ENCODE data around the gene ANKRD55.
"Not testable (repeated sequence)": the region's sequence is repeated elsewhere in the genome, so short reads cannot be mapped to it uniquely, and the experiment has no call there.

ANKRD55 gene

DNA sequence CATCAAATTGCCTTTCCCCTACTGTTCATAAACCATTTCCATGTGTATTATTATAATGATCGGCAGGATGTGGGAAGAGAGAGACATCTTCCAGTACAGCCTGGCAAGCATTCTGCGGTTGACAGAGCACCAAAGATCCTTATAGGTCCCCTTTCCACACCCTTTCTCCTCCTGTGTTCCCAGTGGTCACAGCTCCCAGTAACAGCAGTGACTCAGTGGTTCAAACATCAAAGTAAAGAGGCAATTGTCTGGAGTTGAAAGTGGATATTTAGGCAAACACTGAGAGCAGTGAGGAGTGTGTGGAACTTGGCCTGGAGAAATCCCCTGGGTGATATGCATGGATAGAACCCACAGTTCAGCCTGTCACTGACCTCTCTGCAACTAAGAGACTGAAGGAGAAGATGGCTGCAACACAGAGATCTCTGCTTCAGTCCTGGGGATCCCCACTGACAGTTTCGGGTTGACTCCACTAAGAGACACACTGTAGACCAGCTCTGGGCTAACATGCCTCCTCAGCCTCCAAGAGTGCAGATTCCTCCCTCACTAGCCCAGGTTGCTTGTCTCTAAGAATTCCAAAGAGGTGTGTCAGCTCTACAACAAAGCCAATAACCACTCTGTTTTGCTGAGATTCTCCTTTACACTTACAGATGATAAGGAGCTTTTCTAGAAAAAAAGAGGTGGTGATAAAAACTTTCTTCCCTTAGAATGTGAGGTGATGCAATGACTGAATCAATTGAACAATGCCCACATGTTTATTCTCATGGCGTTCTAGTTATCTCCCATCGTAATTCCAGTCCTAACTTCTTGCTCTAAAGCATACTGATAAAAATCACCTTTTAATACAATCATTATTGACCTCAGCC lies 143.9 kb downstream of the ANKRD55 start:
- no peak for DNase-seq (ENCODE audit: insufficient read length, low spot score)
- FAIRE-seq = peak; percentile 89

DNA sequence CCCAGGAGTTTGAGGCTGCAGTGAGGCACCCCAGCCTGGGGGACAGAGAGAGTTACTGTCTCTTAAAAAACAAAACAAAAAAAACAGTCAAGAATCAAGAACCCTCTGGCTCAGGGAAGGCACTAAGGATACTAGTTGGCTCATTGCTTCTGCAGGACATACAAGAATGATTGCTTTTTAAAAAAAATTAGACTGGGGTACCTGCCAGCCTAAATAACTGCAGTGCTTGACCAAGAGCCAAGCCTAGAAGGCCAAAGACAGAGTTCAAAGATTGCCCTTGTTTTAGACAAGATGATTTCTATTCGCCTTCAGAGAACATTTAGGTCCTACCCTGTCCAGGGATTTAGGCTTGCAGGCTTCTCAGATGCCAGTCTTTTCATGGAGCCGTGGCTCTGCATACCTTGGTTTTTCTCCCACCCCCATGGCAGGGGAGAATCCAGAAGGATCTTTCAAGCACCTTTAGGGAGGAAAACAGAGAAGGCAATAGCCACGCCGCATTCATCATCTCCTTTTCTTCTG lies 144.6 kb downstream of the ANKRD55 start:
- FAIRE-seq (no peak), DNase-seq (ENCODE audit: insufficient read length, low spot score) (no peak)

DNA sequence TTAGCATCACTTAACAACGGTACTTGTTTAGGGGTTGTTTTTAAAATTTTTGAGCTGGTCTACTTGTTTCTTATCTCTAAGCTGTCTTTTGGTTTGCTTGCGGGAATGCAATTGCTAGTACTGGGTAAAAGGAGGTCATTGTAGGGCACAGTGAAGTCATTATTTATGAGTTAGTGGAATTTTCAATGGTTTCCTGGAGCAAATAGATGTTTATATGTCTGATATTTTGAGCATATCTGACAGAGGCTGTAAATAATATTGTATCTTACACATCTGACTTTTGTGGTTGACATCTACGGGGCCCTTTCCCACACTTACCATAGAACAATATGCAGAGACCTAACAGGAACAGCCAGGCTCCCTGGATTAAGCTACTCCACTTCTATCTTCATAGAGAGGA lies 147.9 kb downstream of the ANKRD55 start:
- FAIRE-seq = no peak
- DNase-seq (ENCODE audit: insufficient read length, low spot score) = no peak

DNA sequence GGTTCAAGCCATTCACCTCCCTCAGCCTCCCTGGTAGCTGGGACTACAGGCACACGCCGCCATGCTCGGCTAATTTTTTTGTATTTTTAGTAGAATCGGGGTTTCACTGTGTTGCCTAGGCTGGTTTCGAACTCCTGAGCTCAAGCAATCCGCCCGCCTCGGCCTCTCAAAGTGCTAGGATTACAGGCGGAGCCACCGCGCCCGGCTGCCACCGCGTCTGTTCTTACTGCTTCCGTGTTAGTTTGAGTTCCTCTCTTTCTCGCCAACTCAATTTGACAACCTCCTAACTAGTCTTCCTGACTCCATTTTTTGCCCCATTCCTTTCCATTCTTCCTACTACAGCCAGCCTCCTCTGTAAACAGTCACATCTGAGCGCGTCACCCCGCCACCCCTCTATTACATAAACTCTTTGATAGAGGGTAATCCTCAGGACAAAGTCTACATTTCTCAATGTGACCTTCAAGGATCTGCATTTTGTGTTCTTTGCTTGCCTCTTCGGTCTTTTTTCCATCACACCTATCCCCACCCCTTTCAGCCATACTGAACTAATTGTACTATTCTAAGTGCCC lies 149.8 kb downstream of the ANKRD55 start:
- FAIRE-seq (no peak), DNase-seq (ENCODE audit: insufficient read length, low spot score) (no peak)

DNA sequence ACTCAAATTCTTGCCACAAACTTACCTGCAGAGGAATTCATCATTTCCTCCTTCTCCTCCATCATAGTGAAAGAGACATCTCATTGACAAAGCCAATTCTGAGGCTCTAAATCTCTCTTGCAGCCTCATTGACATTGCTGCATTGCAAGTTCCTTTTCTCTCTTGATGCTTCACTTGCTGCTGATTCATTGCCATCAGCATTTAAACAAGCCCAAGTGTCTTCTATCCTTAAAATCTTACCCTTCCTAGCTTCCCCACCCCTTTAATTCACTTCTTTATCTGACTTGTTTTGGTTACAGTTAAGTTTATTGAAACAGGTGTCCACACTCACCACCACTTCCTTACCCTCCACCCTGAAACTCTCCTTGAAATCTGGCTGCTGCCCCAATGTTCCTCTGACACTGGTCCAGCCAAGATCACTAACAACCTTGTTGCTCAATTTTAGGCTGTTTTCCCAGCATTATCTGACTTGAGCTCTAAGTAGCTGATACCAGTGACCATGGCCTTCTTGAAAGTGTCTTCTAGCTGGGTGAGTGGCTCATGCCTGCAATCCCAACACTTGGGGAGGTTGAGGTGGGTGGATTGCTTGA lies 152.0 kb downstream of the ANKRD55 start:
- DNase-seq (ENCODE audit: insufficient read length, low spot score); FAIRE-seq: not testable (repeated sequence)

DNA sequence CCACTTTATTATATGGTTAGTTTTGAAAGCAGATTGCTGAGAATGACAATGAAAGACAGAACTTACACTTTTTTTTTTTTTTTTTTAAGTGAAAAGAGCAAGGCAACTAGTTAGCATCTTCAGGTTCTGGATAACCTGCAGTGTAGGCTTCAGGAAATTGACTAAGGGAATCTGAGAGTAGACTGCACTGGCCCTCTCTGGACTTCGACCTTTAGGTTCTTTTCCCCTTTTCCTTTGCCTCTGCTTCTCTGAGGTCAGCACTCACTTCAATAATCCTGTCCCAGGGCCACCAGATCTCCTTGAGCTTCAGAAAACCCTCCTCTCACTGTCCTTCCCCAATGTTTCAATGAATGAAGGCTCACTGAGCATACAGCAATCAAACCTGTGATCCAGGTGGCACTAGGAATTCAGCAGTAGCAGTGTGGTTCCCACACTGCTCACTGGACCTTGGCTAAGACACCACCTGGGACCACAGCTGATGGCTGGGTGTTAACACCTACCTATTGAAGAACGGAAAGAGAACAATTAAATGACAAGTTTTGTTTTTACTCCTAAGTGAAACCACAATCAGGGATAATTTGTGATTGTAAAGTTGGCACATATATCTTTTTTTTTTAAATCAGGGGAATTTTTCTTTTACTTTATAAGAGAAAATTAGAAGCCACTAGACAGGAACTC lies 152.6 kb downstream of the ANKRD55 start:
- DNase-seq (ENCODE audit: insufficient read length, low spot score) (no peak), FAIRE-seq (peak; percentile 89)

DNA sequence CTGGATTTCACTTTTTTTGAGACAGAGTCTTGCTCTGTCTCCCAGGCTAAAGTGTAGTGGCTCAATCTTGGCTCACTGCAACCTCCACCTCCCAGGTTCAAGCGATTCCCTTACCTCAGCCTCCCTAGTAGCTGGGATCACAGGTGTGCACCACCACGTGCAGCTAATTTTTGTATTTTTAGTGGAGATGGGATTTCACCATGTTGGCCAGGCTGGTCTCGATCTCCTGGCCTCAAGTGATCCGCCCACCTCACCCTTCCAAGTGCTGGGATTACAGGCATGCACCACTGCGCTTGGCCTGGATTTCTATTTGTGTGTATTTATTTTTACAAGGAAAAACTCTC lies 154.0 kb downstream of the ANKRD55 start:
- FAIRE-seq = not testable (repeated sequence)

DNA sequence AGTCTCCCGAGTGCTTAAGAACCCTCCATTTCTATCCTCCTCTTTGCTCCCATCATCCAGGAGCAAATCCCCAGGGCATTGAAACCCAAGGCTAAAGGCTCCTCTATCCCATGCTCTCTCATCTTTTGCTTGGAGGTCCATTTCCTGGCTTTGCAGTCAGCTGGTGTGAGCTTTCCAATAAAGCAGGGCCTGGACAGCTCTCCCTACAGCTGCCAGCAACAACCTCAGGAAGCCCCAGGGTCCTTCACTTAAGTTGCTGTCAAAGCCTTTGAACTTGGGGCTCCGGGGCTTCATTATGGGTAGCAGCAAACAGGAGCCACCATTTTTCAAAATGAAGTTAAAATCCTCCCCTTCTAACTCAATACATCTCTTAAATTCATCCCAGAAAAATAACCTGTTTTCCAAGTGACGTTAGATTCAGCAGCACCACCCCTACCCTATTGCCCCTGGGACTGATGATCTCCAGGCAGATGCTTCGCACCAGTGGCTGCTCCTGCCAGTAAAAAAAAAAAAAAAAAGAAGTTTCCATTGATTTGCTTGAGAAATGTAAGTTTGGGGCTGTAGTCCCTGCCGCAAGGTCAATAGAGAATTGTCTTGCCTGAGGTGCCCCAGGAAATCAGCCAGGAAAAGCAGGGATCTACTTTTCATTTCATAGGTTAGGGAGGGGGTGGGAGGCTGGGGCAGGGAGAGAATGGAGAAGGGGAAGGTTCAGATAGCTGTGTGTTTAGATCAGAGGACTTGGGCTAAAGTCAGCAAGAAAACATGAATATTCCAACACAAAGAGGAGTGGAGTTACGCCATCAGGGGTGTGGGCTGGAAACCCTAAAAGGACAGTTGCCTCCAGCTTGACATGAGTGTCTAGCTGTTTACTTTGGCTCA lies 154.6 kb downstream of the ANKRD55 start:
- FAIRE-seq (no peak), DNase-seq (ENCODE audit: insufficient read length, low spot score) (no peak)

More for the DNA sequence above, 154.0 kb downstream of the ANKRD55 start:
- not testable (repeated sequence) for DNase-seq (ENCODE audit: insufficient read length, low spot score)

DNA sequence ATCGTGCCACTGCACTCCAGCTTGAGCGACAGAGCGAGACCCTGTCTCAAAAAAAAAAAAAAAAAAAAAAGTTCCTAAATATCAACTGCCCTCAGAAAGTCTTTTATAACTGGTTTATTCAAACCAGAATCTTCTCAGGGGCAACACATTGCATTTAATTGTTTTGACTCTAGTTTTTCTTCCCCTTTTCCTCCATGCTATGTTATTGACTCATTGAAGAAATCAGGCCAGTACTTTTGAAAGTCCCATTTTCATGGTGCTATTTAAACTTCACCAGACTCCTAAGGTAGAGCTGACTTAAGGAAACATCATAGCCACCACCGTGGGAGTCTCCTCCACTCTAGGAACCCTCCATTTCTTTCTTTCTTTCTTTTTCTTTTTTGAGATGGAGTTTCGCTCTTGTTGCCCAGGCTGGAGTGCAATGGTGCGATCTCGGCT lies 155.3 kb downstream of the ANKRD55 start:
- no peak for DNase-seq (ENCODE audit: insufficient read length, low spot score)
- FAIRE-seq = peak; percentile 80

DNA sequence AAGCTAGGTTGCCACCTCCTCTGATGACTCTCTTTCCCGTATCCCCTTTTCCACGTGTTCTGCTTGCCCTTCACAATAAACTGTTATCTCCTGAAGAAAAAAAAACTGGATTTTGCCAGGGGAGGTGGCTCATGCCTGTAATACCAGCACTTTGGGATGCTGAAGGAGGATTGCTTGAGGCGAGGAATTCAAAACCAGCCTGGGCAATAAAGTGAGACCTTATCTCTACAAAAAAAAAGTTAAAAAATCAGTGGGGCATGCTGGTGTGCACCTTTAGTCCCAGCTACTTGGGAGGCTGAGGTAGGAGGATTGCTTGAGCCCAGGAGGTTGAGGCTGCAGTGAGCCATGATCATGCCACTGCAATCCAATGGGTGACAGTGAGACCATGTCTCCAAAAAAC lies 156.6 kb downstream of the ANKRD55 start:
- FAIRE-seq (no peak), DNase-seq (ENCODE audit: insufficient read length, low spot score) (no peak)

DNA sequence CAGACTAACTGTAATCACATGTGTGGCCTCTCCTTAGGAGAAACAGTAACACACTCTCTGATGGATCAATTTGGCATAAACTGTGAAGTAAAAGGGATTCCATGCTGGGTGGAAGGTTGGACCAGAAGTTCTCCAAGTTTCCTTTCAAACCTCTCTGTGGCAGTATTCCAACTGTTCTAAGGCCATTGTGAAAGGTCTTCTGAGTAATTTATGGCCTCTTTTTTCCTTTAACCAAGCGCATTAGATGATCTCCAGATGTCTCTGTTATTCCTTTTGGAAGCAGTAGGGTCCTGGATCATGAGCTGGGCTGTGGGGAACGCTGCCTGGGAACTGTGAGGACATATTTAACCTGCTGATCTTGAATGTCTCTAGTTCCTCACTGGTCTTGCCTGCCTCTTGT lies 157.8 kb downstream of the ANKRD55 start:
- FAIRE-seq = no peak
- DNase-seq (ENCODE audit: insufficient read length, low spot score) = no peak

DNA sequence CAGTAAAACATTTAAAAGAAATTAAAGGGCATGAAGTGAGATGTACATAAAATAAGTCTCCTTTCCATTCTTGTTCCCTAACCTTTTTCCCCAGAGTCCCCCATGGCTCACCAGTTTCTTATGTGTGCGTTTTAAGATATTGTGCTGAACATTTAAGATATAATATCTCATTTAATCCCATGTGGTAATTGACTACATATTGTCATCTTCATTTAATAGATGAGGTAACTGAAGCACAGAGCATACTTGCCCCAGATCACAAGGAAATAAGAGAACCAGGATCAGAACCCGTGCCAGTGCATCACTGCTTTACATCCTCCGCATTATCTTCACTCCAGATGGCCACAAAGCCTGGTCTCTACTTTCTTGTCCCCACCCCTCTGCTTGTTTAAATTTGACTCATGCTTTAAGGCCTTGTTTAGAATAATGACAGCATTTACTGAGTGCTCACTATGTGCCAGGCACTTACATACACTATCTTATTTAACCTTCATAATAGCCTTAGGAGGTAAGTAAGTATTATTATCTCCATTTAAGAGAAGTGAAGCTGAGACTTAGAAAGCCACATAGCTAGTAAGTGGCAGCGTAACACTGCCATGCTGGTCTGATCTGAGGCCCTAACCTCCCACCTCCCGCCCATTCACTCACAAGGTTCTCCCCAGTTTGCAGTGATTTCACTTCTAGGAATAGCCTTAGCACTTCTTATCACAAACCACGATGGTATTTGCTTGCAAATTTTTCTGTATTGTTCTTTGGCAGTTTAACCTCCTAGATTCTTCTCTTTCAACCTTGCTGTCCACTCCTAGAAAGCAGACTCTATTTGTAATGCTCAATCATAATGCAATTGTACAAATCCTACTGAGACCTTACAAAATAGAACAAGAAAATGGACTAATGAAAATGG lies 160.0 kb downstream of the ANKRD55 start:
- peak; percentile 21 for FAIRE-seq
- DNase-seq (ENCODE audit: insufficient read length, low spot score) = no peak

DNA sequence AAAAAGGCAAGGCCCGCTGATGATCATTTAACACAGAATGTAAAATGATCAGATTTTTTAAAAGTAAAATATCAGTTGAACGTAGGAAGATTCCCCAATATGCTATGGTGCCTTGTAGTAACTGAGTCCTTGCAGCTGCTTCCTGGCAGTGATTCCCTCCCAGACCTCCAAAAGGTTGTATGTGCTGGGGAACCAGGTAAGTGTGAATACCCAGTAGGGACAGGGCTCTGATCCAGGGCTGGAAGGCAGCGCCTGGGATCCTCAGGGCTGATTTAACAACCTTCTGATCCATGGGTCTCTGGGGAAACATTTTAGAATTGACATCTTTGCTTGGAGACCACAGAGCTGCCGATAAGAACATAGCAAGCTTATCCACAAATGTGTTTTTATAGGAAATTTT lies 161.7 kb downstream of the ANKRD55 start:
- DNase-seq (ENCODE audit: insufficient read length, low spot score) = no peak
- FAIRE-seq = no peak

DNA sequence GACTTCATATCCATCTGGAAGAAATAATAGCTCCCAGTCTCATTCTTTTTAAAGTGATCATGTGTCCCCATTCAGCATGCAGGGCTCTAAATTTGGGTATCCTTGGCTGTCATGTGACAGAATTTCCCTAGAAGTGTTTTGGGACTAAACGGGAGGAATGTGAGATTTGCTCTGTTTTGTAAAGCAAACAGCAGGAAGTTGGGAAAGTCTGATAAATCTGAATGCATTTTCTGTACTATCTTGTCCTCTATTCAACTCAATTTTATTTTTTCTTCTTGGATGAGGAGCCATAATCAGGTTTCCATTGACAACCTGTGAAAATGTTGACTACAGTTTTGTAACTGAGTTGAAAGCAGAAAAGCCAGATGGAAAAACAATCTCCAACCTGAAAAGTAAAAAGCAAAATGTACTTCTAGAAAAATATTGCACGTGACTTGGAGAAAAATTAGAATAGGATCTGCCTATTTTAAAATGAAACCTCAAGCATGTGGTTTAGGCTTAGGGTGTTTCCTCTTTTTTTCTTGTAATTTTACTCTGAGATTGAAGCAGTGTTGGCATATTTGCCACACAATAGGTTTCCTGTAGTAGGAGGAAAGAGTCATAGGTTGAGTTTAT lies 162.2 kb downstream of the ANKRD55 start:
- no peak for DNase-seq (ENCODE audit: insufficient read length, low spot score)

DNA sequence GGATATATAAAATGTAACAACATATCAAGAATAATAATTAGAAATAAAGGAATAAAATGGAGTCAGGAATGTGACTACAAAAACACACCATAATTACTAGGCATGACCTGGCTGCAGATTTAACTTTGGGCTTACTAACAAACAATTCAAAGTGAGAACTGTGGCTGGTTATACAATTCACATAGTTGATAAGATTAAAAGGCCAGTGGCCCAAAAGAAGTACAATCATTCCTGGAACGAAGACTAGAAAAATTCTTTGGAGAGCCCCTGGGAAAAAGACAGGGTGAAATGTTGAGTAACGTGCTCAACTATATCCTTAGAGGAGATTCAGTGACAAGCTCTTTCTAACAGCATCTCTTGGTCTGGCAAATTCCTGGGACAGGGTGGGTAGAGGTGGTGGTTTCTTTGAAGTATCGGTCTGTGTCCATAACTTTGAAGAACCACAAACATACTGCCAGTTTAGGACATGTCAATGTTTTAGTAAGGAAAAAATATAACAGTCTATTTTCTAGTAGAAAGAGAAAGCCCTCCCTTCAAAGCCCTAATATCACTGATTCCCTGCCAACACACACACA lies 163.4 kb downstream of the ANKRD55 start:
- peak; percentile 18 for FAIRE-seq
- DNase-seq (ENCODE audit: insufficient read length, low spot score) = no peak

More for the DNA sequence above, 162.2 kb downstream of the ANKRD55 start:
- FAIRE-seq = peak; percentile 39

DNA sequence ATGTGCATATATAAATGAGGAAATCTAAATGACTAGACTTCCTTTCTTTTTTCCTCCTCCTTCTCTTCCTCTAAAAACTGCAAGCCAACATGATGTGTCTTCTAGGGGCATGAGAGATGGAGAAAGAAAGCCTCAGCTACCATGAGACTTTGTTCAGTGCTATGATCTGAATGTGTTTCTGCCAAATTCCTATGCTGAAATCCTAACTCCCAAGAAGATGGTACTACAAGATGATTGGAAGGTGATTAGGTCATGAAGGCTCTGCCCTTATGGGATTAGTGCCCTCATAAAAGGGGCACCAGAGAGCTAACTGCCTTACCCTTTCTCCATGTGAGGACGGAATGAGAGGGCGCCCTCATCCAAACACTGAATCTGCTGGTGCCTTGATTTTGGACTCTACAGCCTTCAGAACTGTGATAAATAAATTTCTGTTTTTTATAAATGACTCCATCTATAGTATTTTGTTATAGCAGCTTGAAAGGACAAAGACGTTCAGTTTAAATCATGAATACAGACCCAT lies 166.1 kb downstream of the ANKRD55 start:
- no peak for DNase-seq (ENCODE audit: insufficient read length, low spot score)
- FAIRE-seq = no peak

DNA sequence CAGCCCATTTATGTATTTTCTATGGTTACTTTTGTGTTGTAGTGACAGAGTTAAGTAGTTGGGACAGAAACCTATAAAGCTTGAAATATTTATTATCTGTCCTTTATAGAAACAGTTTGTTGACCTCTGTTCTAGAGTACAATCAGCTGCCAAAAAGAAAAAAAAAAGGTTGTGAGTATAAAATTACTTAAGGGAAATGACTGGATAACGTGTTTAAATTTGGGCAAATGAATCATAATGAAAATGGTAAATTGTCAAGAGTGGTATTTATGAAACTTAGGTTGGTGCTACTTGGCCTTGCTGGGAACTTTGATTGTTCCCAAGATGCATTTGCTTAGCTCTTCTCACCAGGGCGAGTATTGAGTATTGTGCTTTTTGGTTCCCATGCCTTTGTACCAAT lies 168.1 kb downstream of the ANKRD55 start:
- DNase-seq (ENCODE audit: insufficient read length, low spot score) = no peak

More for the DNA sequence above, 168.1 kb downstream of the ANKRD55 start:
- FAIRE-seq = peak; percentile 28
